DMS53 (cell line): ENCODE results near the gene THOC5.
A peak's percentile ranks its signal among the peaks of the same experiment; 100 is the strongest.
"Not testable (repeated sequence)": the region's sequence is repeated elsewhere in the genome, so short reads cannot be mapped to it uniquely, and the experiment has no call there.

Source experiments
- DNase-seq: peaks from one replicate; lab custom pipeline; 2025; lab: John Stamatoyannopoulos, UW

THOC5 gene

GRCh38 chr22:29563652-29564460 is 10.3 kb upstream of the THOC5 start:
- DNase-seq = no peak

- DNase-seq = no peak
Measured at GRCh38 chr22:29559853-29560252, 6.3 kb upstream of the THOC5 start.

GRCh38 chr22:29559030-29559429 is 5.5 kb upstream of the THOC5 start:
- DNase-seq = no peak

- no peak for DNase-seq
Measured at GRCh38 chr22:29555065-29555644, 1.6 kb upstream of the THOC5 start.

- DNase-seq = not testable (repeated sequence)
Measured at GRCh38 chr22:29552357-29552756, 1.2 kb downstream of the THOC5 start.

- DNase-seq = no peak
Measured at GRCh38 chr22:29550005-29550404, 3.6 kb downstream of the THOC5 start.

- not testable (repeated sequence) for DNase-seq
Measured at GRCh38 chr22:29545045-29545444, 8.5 kb downstream of the THOC5 start.

GRCh38 chr22:29541845-29542244 is 11.7 kb downstream of the THOC5 start:
- no peak for DNase-seq

GRCh38 chr22:29539105-29539504 is 14.5 kb downstream of the THOC5 start:
- no peak for DNase-seq

- DNase-seq = no peak
Measured at GRCh38 chr22:29536411-29536810, 17.1 kb downstream of the THOC5 start.

- no peak for DNase-seq
Measured at GRCh38 chr22:29531419-29531818, 22.1 kb downstream of the THOC5 start.

GRCh38 chr22:29530716-29531115 is 22.8 kb downstream of the THOC5 start:
- DNase-seq = no peak

GRCh38 chr22:29528144-29528543 is 25.4 kb downstream of the THOC5 start:
- DNase-seq = no peak

- peak; percentile 21 for DNase-seq
Measured at GRCh38 chr22:29524442-29525191, 28.9 kb downstream of the THOC5 start.

- DNase-seq = no peak
Measured at GRCh38 chr22:29523761-29524160, 29.8 kb downstream of the THOC5 start.

GRCh38 chr22:29521526-29521925 is 32.0 kb downstream of the THOC5 start:
- DNase-seq = no peak

- DNase-seq = no peak
Measured at GRCh38 chr22:29520851-29521250, 32.7 kb downstream of the THOC5 start.

GRCh38 chr22:29519996-29520395 is 33.6 kb downstream of the THOC5 start:
- no peak for DNase-seq

GRCh38 chr22:29518427-29518826 is 35.1 kb downstream of the THOC5 start:
- DNase-seq = no peak

- DNase-seq = no peak
Measured at GRCh38 chr22:29517215-29517908, 36.2 kb downstream of the THOC5 start.

- no peak for DNase-seq
Measured at GRCh38 chr22:29512031-29512430, 41.5 kb downstream of the THOC5 start.

GRCh38 chr22:29511126-29511862 is 42.3 kb downstream of the THOC5 start:
- no peak for DNase-seq
